HepG2 (cell line): ENCODE measurements around the gene KMT2A. TPM values are rescaled to one million over a fixed set of nuclear protein-coding genes. Genes with fewer than 3 reads are reported as not detected.

Experiments used
- CAMTA2 ChIP-seq: sonication (generic); formaldehyde crosslinking; IDR thresholded peaks from 2 replicates; pipeline ENCODE4 v1.4.0; 2020; ENCODE audit warnings: mild to moderate bottlenecking, missing genetic modification reagents, borderline replicate concordance
- HNRNPH1 ChIP-seq: fragments of 200-400 bp; formaldehyde crosslinking; optimal IDR thresholded peaks from 2 replicates; pipeline ENCODE3; 2017; ENCODE audit warnings: mild to moderate bottlenecking, low read depth, low read length
- PITX1 ChIP-seq: sonication (generic); formaldehyde crosslinking; IDR thresholded peaks from 2 replicates; pipeline ENCODE4 v1.5.1; 2020; ENCODE audit warnings: mild to moderate bottlenecking, missing genetic modification reagents
- ZNF235 ChIP-seq: sonication (generic); formaldehyde crosslinking; IDR thresholded peaks from 2 replicates; pipeline ENCODE4 v1.8.1; 2023; ENCODE audit warnings: mild to moderate bottlenecking, missing genetic modification reagents, borderline replicate concordance
- ZNF407 ChIP-seq: sonication (generic); formaldehyde crosslinking; IDR thresholded peaks from one replicate; pipeline ENCODE4 v1.5.1; 2020; ENCODE audit warnings: mild to moderate bottlenecking, missing genetic modification reagents; ENCODE audit errors: not compliant biosample characterization
- ZNF44 ChIP-seq: sonication (generic); formaldehyde crosslinking; IDR thresholded peaks from 2 replicates; pipeline ENCODE4 v1.5.1; 2020; ENCODE audit warnings: mild to moderate bottlenecking, missing genetic modification reagents
- ZNF513 ChIP-seq: sonication (generic); formaldehyde crosslinking; conservative IDR thresholded peaks from 2 replicates; pipeline ENCODE4 v1.5.0; 2020; ENCODE audit warnings: missing genetic modification reagents
- ZNF549 ChIP-seq: sonication (generic); formaldehyde crosslinking; IDR thresholded peaks from 2 replicates; pipeline ENCODE4 v1.5.0; 2020; ENCODE audit warnings: missing genetic modification reagents
- ZNF704 ChIP-seq: sonication (generic); formaldehyde crosslinking; IDR thresholded peaks from 2 replicates; pipeline ENCODE4 v1.8.1; 2023; ENCODE audit warnings: mild to moderate bottlenecking, inconsistent platforms, moderate library complexity, missing genetic modification reagents, borderline replicate concordance
- ZNF713 ChIP-seq: sonication (generic); formaldehyde crosslinking; IDR thresholded peaks from 2 replicates; pipeline ENCODE4 v1.4.0; 2020; ENCODE audit warnings: mild to moderate bottlenecking, missing genetic modification reagents
- polyA plus RNA-seq, 8 experiments: library from polyadenylated mRNA; depleted of rRNA in 3 of 8; stranded (reverse) in 7 of 8; unstranded in 1 of 8; fragments of >200 nt; fragmentation: Illumina TruSeq in 4 of 8; extraction: Trizol in 4 of 8; gene quantifications; 2 replicates each; pipeline versions ENCODE4 v1.2.1 to v1.2.3, GENCODE V29; 2011 to 2016; ENCODE audit warnings: low read depth in 4 of 8, missing spikeins in 1 of 8, mixed read lengths in 1 of 8; ENCODE audit not compliant: insufficient read depth in 1 of 8
- total RNA-seq, 5 experiments: library from RNA; depleted of rRNA; stranded (reverse); fragments of >200 nt; fragmentation: Illumina TruSeq; extraction: Trizol; gene quantifications; 2 replicates each; pipeline ENCODE4 v1.2.3, GENCODE V29; 2016; ENCODE audit warnings: low read depth in 1 of 5
- TF ChIP-seq, protein P1 (sequence below): sonication (generic); formaldehyde crosslinking; IDR thresholded peaks from 2 replicates; pipeline ENCODE4 v1.4.0; 2020; ENCODE audit warnings: missing genetic modification reagents, borderline replicate concordance
- TF ChIP-seq, protein P2 (sequence below): sonication (generic); formaldehyde crosslinking; IDR thresholded peaks from 2 replicates; pipeline ENCODE4 v1.5.0; 2020; ENCODE audit warnings: mild to moderate bottlenecking, missing genetic modification reagents, moderate library complexity

Gene KMT2A
- total and polyA plus RNA-seq, 2 of the 13 experiments (the other 11 are each of a cell fraction or from before 2014, with no cell fraction given): 12.4 to 20.0 TPM

GRCh38 chr11:118530683-118531596 lies 94.6 kb downstream of the KMT2A start, which contains the start of gene TMEM25 (continued):
- TF ChIP-seq ZNF704: peak; percentile 11; the same call in 1 of the 2 replicates
- TF ChIP-seq ZNF235 (CRISPR knock-in tag): no peak; the same call in 1 of the 2 replicates
- no peak for TF ChIP-seq ZNF407 (CRISPR knock-in tag)
- TF ChIP-seq ZNF513 (CRISPR knock-in tag): no peak
- TF ChIP-seq PITX1 (CRISPR knock-in tag): no peak
- TF ChIP-seq HNRNPH1: no peak
- TF ChIP-seq ZNF713: no peak
- TF ChIP-seq, protein P1, sequence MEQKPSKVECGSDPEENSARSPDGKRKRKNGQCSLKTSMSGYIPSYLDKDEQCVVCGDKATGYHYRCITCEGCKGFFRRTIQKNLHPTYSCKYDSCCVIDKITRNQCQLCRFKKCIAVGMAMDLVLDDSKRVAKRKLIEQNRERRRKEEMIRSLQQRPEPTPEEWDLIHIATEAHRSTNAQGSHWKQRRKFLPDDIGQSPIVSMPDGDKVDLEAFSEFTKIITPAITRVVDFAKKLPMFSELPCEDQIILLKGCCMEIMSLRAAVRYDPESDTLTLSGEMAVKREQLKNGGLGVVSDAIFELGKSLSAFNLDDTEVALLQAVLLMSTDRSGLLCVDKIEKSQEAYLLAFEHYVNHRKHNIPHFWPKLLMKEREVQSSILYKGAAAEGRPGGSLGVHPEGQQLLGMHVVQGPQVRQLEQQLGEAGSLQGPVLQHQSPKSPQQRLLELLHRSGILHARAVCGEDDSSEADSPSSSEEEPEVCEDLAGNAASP (CRISPR knock-in tag): no peak
- TF ChIP-seq ZNF44 (CRISPR knock-in tag): no peak
- TF ChIP-seq, protein P2, sequence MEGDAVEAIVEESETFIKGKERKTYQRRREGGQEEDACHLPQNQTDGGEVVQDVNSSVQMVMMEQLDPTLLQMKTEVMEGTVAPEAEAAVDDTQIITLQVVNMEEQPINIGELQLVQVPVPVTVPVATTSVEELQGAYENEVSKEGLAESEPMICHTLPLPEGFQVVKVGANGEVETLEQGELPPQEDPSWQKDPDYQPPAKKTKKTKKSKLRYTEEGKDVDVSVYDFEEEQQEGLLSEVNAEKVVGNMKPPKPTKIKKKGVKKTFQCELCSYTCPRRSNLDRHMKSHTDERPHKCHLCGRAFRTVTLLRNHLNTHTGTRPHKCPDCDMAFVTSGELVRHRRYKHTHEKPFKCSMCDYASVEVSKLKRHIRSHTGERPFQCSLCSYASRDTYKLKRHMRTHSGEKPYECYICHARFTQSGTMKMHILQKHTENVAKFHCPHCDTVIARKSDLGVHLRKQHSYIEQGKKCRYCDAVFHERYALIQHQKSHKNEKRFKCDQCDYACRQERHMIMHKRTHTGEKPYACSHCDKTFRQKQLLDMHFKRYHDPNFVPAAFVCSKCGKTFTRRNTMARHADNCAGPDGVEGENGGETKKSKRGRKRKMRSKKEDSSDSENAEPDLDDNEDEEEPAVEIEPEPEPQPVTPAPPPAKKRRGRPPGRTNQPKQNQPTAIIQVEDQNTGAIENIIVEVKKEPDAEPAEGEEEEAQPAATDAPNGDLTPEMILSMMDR: no peak
- no peak for TF ChIP-seq ZNF549 (CRISPR knock-in tag)
- TF ChIP-seq CAMTA2: 0 out of 2 replicates have a peak, but pooled peaks have one; percentile 43
